NB4 (cell line): Measurements from ENCODE around the gene CNOT9.

ENCODE experiments used
- CTCF ChIP-seq: IDR thresholded peaks from one replicate; pipeline ENCODE4 v1.5.1; 2012; ENCODE audit warnings: low read depth, low read length
- MYC ChIP-seq: IDR thresholded peaks from 2 replicates; pipeline ENCODE4 v1.6.1; 2011; ENCODE audit warnings: low read depth, low read length
- POLR2A ChIP-seq: IDR thresholded peaks from 2 replicates; pipeline ENCODE4 v1.6.1; 2011; ENCODE audit warnings: mild to moderate bottlenecking; ENCODE audit not compliant: insufficient read length; ENCODE audit errors: extremely low read depth

GRCh38 chr2:218638372-218638771 is 69.7 kb downstream of the CNOT9 start:
- TF ChIP-seq CTCF (no peak), POLR2A (no peak), MYC (no peak)
